A549 (cell line): ENCODE results near the gene CTRB2. TPM values are rescaled to one million over a fixed set of nuclear protein-coding genes. Genes with fewer than 3 reads are reported as not detected.

Experiments used
- ATAC-seq, 2 experiments: fragments of 200-7000 bp in 1 of 2; fragments of >200 bp in 1 of 2; cut with Nextera tagmentation in 1 of 2; cut with Tn5 transposase in 1 of 2; 3 replicates each; pipeline versions ENCODE4 v1.8.0 to v1.9.1; 2018 to 2020; ENCODE audit warnings: mild to moderate bottlenecking in 1 of 2, moderate library complexity in 1 of 2
- CTCF ChIA-PET: fragments of 300-600 bp; sonication (Branson Sonifier 250); formaldehyde crosslinking; extraction: SDS; loops from one replicate; lab custom pipeline; 2021; ENCODE audit warnings: antibody characterized with exemption, inconsistent platforms; lab: Yijun Ruan, JAX
- POLR2A ChIA-PET: fragments of 350-600 bp; formaldehyde crosslinking; extraction: SDS; loops from one replicate; lab custom pipeline; 2021; ENCODE audit warnings: antibody characterized with exemption, inconsistent platforms; lab: Yijun Ruan, JAX
- DNase-seq, 2 experiments: peaks; one replicate each; pipeline versions ENCODE4 v3.0.0 to v3.0.0-alpha.2; 2011 to 2016; ENCODE audit warnings: low read depth in 1 of 2, low spot score in 1 of 2
- FAIRE-seq: peaks from 2 replicates; lab custom pipeline; 2011; peaks lifted over from hg19 to GRCh38; lab: Jason Lieb, UNC
- H3K27ac ChIP-seq, 2 experiments: fragments of >200 bp; sonication (Bioruptor Twin); formaldehyde crosslinking; 3 replicates each; pipeline ENCODE4 v1.5.1; 2016 to 2017
- H3K4me1 ChIP-seq: fragments of >200 bp; sonication (Bioruptor Twin); formaldehyde crosslinking; 3 replicates; pipeline ENCODE4 v1.6.1; 2016
- H3K4me2 ChIP-seq: fragments of >200 bp; sonication (Bioruptor Twin); formaldehyde crosslinking; 3 replicates; pipeline ENCODE4 v1.6.1; 2016
- H3K4me3 ChIP-seq: fragments of >200 bp; sonication (Bioruptor Twin); formaldehyde crosslinking; 3 replicates; pipeline ENCODE4 v1.5.1; 2016
- H3K9me3 ChIP-seq: fragments of >200 bp; sonication (Bioruptor Twin); formaldehyde crosslinking; 3 replicates; pipeline ENCODE4 v1.6.1; 2016
- CHD4 ChIP-seq: fragments of 200-600 bp; sonication (generic); IDR thresholded peaks from 2 replicates; pipeline ENCODE4 v1.6.1; 2016; ENCODE audit warnings: antibody characterized with exemption, mild to moderate bottlenecking, borderline replicate concordance
- CTCF ChIP-seq: fragments of >200 bp; sonication (Bioruptor Twin); formaldehyde crosslinking; IDR thresholded peaks from 3 replicates; pipeline ENCODE4 v1.5.1; 2016
- FOSL2 ChIP-seq, 2 experiments: fragments of 450-650 bp in 1 of 2; fragments of >200 bp in 1 of 2; sonication (Bioruptor Twin) in 1 of 2; formaldehyde crosslinking; IDR thresholded peaks; 2 replicates each; pipeline versions ENCODE4 v1.5.0 to v1.6.1; 2016 to 2020; ENCODE audit warnings: mild to moderate bottlenecking in 1 of 2, moderate library complexity in 1 of 2
- HDAC2 ChIP-seq: fragments of 200-600 bp; sonication (generic); IDR thresholded peaks from 2 replicates; pipeline ENCODE4 v1.6.1; 2016
- HES2 ChIP-seq: fragments of >200 bp; sonication (Bioruptor Twin); formaldehyde crosslinking; IDR thresholded peaks from 2 replicates; pipeline ENCODE4 v1.6.1; 2016
- JUN ChIP-seq, 2 experiments: fragments of >200 bp; sonication (Bioruptor Twin); formaldehyde crosslinking; IDR thresholded peaks; 2 replicates in 1 of 2; 3 replicates in 1 of 2; pipeline ENCODE4 v1.6.1; 2016 to 2017
- NFE2L2 ChIP-seq: fragments of 150-350 bp; conservative IDR thresholded peaks from 2 replicates; pipeline ENCODE4 v1.6.1; 2014; ENCODE audit warnings: low read length
- NPAS2 ChIP-seq: fragments of 250-450 bp; sonication (Bioruptor Pico); IDR thresholded peaks from 2 replicates; pipeline ENCODE4 v1.8.0; 2022; ENCODE audit warnings: mild to moderate bottlenecking, moderate library complexity, borderline replicate concordance
- PHF8 ChIP-seq: fragments of 200-600 bp; sonication (generic); IDR thresholded peaks from 2 replicates; pipeline ENCODE4 v1.6.1; 2016; ENCODE audit warnings: low read depth, mild to moderate bottlenecking, antibody characterized with exemption, moderate library complexity, borderline replicate concordance
- POLR2AphosphoS2 ChIP-seq: conservative IDR thresholded peaks from 2 replicates; pipeline ENCODE4 v1.6.1; 2012; ENCODE audit warnings: low read length, improper control_type of control experiment, inconsistent platforms
- RCOR1 ChIP-seq: fragments of 150-350 bp; IDR thresholded peaks from 2 replicates; pipeline ENCODE4 v1.6.1; 2014; ENCODE audit warnings: antibody characterized with exemption, low read length, low read depth
- RFX5 ChIP-seq: fragments of 450-650 bp; IDR thresholded peaks from 2 replicates; pipeline ENCODE4 v1.7.1; 2014; ENCODE audit warnings: antibody characterized with exemption, mild to moderate bottlenecking, moderate library complexity
- RNF2 ChIP-seq: fragments of 200-600 bp; sonication (generic); IDR thresholded peaks from 2 replicates; pipeline ENCODE4 v1.6.1; 2016; ENCODE audit warnings: low read depth, mild to moderate bottlenecking, antibody characterized with exemption, moderate library complexity, borderline replicate concordance
- TP53 ChIP-seq: fragments of 250-450 bp; sonication (Bioruptor Pico); IDR thresholded peaks from 2 replicates; pipeline ENCODE4 v1.5.0; 2021; ENCODE audit warnings: mild to moderate bottlenecking, moderate library complexity
- ZFP36 ChIP-seq: fragments of 450-650 bp; IDR thresholded peaks from 2 replicates; pipeline ENCODE4 v1.6.1; 2014; ENCODE audit warnings: borderline replicate concordance; ENCODE audit not compliant: partially characterized antibody
- ZNF302 ChIP-seq: fragments of 250-450 bp; sonication (Bioruptor Pico); IDR thresholded peaks from 2 replicates; pipeline ENCODE4 v1.9.0; 2021; ENCODE audit warnings: inconsistent platforms, mild to moderate bottlenecking, moderate library complexity
- WGBS: methylation state at CpG from one replicate; pipeline ENCODE4 v1.1.6; 2017; ENCODE audit errors: missing lambda C conversion rate; 5-methylcytosine and 5-hydroxymethylcytosine counted together
- polyA plus RNA-seq, 4 experiments: library from polyadenylated mRNA; depleted of rRNA in 3 of 4; stranded (reverse); fragments of >200 nt; fragmentation: RNase III in 1 of 4; extraction: RNeasy Plus Mini Kit Qiagen cat#74134 plus additional on column Dnase treatment in 1 of 4; gene quantifications; 2 replicates in 3 of 4; 3 replicates in 1 of 4; pipeline ENCODE4 v1.2.3, GENCODE V29; 2011 to 2017
- TF ChIP-seq, protein P1 (sequence below): IDR thresholded peaks from 2 replicates; pipeline ENCODE4 v1.6.1; 2012; ENCODE audit warnings: low read depth, borderline replicate concordance

CTRB2 gene
- polyA plus RNA-seq, 2 of the 4 experiments (the other 2 are of a cell fraction) = not detected

DNA sequence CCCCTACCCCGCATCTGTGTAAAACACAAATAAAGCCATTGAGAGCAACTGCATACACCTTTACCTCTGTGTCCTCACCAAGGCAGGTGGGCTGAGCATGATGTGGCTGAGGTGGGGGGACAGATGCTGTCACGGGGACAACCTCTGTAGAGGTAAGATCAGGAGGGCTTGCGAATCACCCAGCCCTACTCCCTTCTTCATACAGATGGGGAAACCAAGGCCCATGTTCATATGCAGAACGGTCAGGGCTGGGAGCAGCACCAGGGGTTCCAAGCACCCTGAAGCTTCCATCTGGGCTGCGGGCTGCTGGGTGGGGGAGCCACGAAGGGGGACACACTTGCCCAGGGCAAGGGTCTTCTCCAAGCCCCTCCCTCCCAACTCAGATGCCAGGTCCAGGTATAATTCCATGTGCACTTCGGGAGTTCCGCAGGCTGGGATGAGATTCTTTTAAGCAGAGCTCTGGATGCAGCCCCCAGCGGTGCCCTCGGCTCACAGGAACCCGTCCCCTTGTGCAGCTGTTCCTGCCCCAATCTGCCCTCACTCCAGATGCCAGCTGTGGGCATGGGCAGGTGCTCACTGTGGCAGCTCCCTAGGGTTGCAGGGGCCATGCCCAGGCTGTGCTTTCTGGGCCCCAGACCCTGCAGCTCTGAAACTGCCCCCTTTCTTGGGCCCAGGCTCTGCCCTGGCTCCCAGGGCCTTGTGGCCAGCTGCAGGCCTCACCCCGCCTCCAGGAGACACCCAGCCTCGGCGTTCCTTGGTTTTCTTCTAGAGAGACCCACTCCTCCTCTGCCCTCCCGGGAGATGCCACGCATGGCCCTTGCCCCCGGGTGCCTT is 21.4 kb upstream of the CTRB2 start (continued):
- no peak for TF ChIP-seq CTCF
- TF ChIP-seq HES2 = no peak
- TF ChIP-seq CHD4 = no peak
- TF ChIP-seq TP53 (CRISPR knock-in tag) = no peak
- TF ChIP-seq RCOR1 = no peak

DNA sequence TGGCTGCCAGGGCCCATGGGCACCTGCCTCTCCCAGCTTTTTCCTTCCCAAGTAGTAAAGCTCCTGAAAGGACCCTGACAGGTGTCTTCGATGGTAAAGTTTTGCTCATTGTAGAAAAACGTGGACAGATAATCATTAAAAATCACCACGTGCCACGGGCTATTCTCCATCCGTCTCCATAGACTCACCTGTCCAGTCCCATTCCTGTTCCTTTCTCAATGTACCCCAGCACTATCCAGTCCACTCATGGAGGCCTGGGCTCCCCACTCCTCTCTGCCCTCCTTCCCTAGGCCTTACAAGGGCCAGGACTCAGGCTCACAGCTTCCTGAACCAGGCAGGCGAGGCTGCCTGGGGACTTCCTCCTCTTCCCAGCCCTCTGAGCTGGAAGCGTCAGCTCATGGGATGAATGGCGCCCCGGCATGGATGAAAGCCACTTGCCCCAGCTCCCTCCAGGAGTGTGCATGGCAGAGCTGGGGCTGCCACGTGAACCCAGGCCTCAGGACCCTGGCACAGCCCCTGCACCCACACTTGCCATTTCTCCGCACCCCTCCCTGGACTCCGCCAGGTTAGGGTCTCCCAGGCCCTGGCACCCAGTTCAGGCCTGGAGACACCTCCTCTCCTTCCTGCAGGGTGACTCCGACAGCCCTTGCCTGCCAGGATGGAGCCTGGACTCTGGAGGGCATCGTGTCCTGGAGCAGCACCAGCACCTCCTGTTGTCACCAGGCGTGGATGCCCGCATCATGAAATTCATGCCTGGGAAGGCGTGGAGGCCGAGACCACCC is 20.6 kb upstream of the CTRB2 start:
- no peak overlapping the region for H3K27ac ChIP-seq
- ChIA-PET POLR2A (no interaction called here), CTCF (interaction anchor here (0.9 to 14.6 kb wide), 5 partner anchors 11 to 184 kb away, joined by 3 to 171 read pairs (median 4); no protein-coding TSS in a partner anchor)
- WGBS = 91% methylated on average over 16 of the region's 18 CpGs
- FAIRE-seq (no peak), DNase-seq (no peak), ATAC-seq (peak; percentile 6 to 10; a peak in 3 of 6 replicates)
- no peaks in the 10 kb centered on the region for H3K9me3 ChIP-seq
- H3K4me1 ChIP-seq = no peaks in the 10 kb centered on the region
- 0 out of 5 replicates have a peak, but pooled peaks of 1 of the 2 experiments have one; percentile 22 for TF ChIP-seq JUN (IDR thresholded peaks at IDR 0.05)
- TF ChIP-seq FOSL2 (IDR thresholded peaks at IDR 0.05) = no peak
- TF ChIP-seq FOSL2 (CRISPR knock-in tag; IDR thresholded peaks at IDR 0.05) = no peak
- TF ChIP-seq POLR2AphosphoS2 = peak; percentile 45; the same call in 1 of the 2 replicates
- H3K4me3 ChIP-seq = no peak overlapping the region
- no peak overlapping the region for H3K4me2 ChIP-seq

DNA sequence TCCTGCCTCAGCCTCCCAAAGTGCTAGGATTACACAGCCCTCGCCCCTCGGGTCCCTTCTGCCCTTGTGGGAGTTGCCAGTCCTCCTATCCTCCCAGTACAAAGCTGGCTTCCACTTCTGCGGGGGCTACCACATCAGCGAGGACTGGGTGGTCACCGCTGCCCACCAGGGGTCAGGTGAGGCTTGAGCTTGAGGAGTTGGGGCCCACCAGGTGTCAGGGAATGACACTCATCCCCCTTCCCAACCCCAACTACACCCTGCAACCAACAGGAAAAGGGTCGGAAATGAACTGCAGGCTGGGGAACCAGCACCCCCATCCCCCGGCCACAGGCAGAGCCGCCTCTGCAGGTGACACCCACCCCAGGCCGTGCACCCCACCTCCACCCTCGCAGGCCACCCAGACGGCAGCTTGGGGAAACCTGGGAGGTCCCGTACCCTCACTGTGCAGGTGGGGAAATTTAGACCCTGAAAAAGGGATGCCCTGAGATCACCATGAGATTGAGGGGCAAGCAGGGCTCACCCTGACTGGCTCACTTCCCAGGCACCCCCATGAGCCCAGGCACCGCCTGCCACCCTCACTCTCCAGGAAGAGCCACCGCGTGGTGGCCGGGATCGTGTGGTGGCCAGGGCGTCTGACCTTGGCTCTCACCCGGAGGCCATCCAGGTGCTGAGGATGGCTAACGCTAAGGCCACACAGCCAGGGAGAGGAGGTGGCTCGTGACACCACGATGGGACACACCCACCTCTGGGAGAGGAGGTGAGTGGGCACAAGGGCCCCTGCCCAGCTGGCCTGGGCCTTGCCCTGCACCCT is 19.8 kb upstream of the CTRB2 start:
- ChIA-PET POLR2A (no interaction called here), CTCF (interaction anchor here (11.9 to 14.6 kb wide), 2 partner anchors 27 to 158 kb away, joined by 123 to 171 read pairs; no protein-coding TSS in a partner anchor)
- Histone ChIP-seq H3K4me3 (no peak overlapping the region), H3K4me1 (no peaks in the 10 kb centered on the region), H3K27ac (no peak overlapping the region), H3K4me2 (no peak overlapping the region), H3K9me3 (no peaks in the 10 kb centered on the region)
- ATAC-seq (peak in 1 of 2 experiments; percentile 4; a peak in 1 of 6 replicates), FAIRE-seq (no peak), DNase-seq (no peak)
- TF ChIP-seq RNF2 (no peak), POLR2AphosphoS2 (peak; percentile 13; the same call in 1 of the 2 replicates)
- 83% methylated on average over 22 of the region's 22 CpGs for WGBS

DNA sequence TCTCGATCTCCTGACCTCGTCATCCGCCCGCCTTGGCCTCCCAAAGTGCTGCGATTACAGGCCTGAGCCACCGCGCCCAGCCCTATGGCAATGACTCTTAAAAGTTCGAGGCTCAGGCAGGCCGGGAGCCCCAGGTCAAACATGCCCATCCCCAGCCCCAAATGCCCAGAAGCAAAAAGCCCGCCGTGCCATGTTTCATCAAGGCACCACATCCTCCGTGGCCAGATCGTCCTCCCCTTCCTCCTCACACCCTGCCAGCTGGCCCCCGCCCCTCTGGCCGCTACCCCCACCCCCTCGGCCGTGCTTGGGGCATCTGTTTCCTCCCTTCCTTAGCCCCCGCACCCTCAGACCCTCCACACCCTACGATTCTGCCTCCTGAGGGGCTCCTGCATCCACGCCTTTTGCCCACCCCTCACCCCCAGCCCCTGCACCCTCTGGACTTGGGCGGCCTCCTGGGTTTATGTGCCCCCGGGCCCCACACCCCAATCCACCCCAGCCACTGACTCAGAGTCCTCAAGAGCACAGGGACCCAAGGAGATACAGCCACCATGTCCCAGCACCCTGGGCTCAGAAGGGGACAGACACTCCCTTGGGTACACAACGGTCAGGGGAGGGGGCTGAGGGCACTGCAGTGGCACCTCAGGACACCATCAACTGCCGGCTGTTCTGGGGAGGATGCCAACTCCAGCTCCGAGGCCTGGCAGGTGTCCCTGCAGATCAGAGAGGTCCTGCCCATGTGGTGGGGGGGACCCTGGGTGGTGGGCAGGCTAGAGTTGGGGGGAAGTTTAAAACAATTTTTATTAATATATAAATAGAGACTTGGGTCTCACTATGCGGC is 18.9 kb upstream of the CTRB2 start:
- FAIRE-seq (no peak), DNase-seq (no peak), ATAC-seq (no peak)
- no peaks in the 10 kb centered on the region for H3K4me1 ChIP-seq
- CTCF ChIA-PET = interaction anchor here (1.5 to 14.6 kb wide), 4 partner anchors 8 to 159 kb away, joined by 4 to 171 read pairs (median 64); no protein-coding TSS in a partner anchor
- H3K9me3 ChIP-seq = no peaks in the 10 kb centered on the region
- no peak overlapping the region for H3K4me3 ChIP-seq
- no peak overlapping the region for H3K27ac ChIP-seq
- H3K4me2 ChIP-seq = no peak overlapping the region
- 75% methylated on average over 18 of the region's 26 CpGs for WGBS
- POLR2A ChIA-PET = no interaction called here
- TF ChIP-seq ZNF302 (no peak), HDAC2 (no peak), RFX5 (no peak), NPAS2 (CRISPR knock-in tag) (no peak), HES2 (no peak), PHF8 (no peak), NFE2L2 (no peak), ZFP36 (no peak)
- TF ChIP-seq, protein P1, sequence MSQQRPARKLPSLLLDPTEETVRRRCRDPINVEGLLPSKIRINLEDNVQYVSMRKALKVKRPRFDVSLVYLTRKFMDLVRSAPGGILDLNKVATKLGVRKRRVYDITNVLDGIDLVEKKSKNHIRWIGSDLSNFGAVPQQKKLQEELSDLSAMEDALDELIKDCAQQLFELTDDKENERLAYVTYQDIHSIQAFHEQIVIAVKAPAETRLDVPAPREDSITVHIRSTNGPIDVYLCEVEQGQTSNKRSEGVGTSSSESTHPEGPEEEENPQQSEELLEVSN = no peak
- TF ChIP-seq, all 56 proteins: peak for 0
